ENCODE measurements around the gene VPS13D.

The VPS13D gene

GRCh38 chr1:12542616-12543592, 313.1 kb downstream of the VPS13D start:
- no peak for DNase-seq

DNA sequence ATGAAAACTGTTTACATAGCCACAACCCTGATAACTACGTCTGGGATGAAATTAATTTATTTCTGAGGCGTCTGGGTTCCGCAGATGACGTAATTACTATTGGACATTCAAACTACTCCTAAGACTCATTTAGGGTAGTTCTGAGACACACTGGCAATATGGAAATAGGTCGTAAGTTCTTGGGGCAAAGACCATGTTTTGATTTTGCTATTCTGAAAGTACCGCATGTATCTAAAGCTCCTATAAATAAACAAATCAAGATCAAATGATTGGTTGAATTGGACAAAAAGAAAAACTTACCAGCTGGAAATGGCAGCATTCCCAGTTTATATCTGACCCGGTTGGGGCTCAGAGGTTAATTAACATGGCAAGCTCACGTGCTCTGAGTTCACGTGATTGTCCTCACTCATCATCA, 313.9 kb downstream of the VPS13D start:
- DNase-seq: no peak

DNA sequence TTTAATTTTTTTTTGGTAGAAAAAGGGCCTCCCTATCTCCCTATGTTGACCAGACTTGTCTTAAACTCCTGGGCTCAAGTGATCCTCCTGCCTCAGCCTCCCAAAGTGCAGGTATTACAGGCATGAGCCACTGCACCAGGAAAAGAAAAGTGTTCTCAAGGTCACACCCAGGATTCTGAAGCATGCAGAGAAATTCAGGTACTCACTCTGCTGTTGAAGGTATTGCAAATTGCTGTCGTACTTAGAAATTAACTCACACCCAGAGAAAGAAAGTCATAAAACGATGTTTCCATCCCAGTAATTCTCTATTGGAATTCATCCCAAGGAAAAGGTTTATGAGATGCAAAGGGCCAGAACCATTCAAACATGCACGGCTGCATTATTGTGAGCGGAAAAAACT, 314.5 kb downstream of the VPS13D start:
- DNase-seq: no peak

GRCh38 chr1:12544992-12545391, 315.2 kb downstream of the VPS13D start:
- no peak for DNase-seq

DNA sequence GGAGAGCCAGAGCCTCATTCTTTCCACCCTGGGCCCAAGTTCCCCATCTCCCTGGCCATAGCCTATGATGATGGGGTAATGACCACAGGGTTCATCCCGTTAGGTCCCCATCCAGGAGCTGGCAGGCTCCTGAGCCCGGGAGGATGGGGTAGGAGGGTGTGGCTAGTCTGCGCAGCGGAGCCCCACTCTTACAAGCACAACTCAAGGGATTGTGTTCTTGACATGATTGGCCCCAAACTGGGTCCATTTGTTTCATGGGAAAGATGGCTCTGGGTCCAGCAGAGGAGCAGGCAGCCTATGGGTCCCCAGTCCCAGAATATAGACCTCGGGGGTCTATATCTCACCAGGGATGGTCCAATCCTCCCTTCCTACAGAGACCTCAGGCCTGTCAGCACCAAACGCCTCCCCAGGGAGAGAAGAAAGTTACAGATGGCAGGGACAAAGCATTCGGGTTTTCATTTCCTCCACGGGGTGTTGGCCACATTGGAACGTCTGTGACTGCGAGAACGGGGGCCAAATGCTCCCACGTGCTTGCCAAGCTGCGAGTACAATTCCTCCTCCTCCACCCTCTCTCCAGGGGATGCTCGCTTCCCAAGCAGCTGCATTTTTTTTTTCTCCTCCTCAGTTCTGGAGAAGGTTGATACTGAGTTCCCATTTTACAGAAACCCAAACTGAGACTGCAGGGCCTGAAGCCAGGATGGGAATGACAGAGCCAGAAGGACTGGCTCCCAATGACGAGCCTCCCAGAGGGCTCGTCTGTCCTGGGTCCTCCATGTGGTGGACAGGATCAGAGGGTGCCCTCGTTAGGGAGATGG, 317.1 kb downstream of the VPS13D start:
- no peak for DNase-seq

DNA sequence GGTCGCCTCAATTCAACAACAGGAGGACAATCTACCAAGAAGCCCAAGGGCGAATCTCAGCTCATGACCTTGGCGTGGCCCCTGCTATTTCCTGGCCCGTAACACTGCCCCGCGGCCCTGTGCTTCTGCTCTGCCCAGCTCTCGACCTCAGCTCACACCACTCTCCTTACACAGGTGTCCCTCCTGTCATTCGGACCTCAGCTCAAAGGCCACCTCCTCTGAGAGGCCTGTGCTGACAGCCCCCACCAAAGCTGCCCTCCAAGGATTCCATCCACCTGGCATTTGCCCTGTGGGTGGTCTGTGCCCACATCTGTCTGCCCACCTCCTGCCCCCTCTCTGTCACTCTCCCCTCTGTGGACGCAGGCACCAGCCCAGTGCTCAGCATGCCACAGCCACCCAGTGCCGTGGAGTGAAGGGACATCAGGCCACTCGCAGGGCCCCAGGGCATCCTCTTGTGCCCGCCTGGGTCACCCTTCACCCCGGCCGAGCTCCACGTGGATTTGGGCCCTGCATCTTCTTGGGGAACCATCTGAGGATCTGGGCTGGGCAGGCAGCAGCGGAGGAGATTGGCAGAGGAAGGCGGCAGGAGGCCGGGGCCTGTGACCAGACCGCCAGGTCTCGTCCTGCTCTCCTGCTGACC, 317.9 kb downstream of the VPS13D start:
- DNase-seq: no peak

DNA sequence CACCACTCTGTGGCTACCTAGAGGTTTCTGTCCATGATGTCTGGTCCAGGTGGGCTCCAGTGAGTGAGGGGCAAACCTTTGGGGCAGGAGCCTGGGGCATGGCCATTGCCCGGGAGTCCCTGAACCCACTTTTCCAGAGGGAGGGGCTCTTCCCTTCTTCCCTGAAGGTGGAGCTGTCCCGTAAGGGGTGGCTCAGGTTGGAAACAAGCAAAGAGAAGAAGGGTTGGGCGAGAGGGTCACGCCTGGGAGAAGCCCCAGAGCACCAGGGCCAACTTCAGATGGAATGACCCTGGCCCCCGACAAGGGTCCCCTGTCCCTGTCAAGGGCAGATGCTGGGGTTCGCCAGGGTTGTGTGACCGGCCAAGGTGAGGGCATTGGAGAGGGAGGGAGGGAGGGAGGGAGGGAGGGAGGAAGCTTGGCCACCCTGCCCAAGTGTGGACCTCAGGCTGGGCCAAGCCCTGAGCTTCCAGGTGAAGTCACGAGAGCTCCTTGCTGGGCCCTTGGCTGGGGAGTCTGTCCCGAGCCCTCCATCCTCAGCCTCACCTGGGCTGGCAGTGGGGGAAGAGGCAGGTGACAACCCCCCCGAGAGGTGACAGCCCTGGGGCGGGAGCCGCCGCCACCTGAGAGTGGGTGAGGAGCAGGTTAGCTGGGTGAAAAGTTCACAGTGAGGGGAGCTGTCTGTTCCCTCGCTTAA, 318.6 kb downstream of the VPS13D start:
- no peak for DNase-seq

DNA sequence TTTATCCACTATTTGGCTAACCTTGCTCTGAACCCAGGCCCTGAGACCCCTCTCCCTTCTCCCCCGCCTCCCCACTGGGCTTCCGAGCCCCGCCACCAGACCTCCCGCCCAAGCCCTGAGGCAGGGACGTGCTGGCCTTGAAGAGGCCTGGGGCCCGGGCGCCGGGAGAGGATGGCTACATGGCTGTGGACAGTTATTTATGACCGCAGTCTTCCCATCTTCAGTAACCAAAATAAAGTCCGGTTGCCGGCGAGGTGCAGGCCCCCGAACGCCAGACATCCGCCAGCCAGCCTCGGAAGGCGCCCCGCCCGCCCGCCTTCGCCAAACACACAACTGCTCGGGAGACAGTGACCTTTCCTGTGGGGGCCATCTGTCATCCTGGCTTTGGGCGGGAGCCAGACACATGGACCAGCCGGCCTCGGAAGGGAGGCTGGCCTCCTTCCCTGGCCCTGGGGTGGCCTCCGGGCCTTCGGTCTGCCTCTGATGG, 319.2 kb downstream of the VPS13D start:
- no peak for DNase-seq

DNA sequence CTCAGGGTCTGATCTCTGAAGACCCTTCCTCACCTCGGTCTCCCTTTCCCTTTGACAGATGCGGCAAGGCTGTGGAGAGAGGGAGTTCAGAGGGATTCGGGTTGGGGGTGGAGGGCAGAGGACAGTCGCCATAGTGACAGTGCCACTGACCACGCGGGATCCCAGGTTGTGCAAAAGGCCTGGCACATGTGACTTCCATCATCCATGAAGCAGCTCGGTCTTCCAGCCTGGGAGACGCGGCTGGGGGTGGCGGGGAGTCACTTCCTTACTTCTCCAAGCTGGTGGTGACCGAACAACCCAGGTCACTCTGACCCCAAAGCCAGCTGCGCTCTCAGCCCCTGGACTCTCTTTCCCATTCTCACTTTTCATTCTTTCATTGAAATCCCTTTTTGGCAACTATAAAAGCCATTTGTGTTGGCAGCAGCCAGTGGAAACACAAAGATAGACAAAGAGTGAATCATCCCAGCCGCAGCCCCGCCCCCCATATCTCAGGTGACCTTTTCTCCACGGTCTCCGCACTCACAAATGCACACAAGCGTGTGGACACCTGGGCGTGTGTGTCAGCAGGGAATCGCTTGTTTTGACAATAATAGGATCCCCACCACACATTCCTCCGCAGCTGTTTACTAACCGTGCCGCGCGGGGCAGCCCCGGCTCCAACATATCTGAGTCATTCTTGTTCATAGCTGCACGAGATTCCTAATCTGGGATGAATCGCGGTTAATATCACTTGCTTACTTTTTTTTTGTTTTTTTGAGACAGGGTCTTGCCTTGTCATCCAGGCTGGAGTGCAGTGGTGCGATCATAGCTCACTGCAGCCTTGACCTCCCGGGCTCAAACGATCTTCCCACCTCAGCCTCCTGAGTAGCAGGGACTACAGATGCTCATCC, 319.9 kb downstream of the VPS13D start:
- no peak for DNase-seq

DNA sequence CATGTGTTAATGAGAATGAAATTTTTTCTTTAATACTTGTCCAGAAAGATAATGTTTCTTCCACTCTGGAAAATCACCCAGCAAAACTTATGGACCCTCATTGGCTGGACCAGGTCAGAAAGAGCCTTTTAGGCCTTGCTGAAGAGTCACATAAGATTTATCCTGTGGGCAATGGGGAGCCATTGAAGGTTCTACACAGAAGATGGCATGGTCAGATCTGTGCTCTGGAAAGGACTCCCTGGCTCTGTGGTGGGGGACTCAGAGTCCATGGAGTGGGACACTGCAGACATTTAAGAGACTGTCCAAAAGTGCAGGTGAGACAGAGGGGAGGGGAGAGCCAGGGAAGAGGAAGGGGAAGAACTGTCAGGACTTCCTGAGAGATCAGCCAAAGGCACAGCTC, 321.8 kb downstream of the VPS13D start:
- no peak for DNase-seq

DNA sequence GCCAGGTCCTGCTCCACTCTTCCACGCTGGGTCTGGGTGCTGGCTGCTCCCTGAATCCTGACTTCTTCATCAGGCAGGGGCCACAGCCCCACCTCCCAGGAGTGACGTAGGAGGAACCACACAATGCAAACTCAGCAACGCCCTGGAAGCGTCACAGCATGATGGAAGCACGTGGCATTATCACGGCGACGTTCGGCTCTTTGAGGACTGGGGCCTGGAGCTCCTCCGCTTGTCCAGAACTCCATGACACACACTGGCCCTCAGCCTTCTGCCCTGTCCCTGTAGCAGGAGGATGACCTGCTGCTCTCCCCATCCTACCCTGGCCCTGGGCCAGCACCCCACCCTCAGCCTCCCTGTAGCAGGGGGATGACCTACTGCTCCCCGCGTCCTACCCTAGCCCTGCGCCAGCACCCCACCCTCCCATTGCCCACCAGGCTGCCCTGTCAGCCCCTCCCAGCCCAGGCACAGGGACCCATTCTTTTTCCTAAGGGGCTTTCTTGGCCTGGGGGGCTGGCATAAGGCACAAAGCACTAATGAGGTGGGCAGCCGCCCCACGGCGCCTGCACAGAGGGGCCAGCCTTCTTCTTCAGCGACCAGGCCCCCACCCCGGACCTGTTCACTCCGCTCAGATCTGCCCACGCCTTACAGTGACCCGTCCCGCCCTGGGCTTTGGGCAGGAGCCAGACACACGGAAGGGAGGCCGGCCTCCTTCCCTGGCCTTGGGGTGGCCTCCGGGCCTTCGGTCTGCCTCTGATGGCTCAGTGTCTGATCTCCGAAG, 322.5 kb downstream of the VPS13D start:
- DNase-seq: no peak

GRCh38 chr1:12552951-12553921, 323.4 kb downstream of the VPS13D start:
- no peak for DNase-seq

GRCh38 chr1:12553963-12554362, 324.1 kb downstream of the VPS13D start:
- no peak for DNase-seq

GRCh38 chr1:12554521-12555305, 324.9 kb downstream of the VPS13D start:
- DNase-seq: no peak

DNA sequence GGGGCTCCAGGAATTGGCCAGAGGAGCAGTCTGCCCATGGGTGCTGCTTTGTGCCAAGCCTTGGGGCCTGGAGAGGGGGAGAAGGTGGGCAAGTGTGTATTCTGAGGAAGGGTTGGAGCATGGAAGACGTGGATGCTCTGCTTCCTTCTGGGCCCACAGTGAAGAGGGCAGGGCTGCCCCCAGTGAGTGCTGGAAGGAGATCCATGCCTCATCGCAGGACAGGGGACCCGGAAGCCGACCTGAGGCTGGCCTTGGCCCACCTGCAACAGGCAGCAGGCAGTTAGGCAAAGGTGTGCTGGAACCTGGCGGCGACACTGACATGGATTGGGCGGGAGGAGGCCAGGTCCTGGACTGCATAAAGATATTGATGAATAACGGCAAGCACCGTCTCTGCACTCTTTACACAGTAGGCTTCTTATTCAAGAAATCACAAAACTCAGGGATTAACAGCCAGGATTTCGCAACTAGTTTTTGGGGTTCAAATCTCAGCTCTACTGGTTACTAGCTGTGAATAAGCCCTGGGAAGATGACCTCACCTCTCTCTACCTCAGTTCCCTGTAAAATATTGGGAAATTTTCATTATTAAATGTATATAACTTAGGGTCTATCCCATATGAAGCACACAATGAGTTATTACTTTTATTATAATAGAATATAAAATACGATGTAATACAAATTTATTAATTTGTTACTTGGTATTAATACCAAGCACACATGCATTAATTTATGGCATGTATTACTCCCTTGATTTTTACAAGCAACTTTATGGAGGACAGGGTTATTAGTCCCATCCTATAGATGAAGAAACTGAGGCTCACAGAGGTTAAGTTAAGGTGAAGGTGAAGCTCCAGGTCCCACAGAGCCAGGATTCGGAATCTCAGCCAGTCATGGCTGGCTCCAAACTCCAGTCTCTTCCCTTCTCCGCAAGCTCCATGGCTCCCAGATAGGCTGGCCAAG, 325.9 kb downstream of the VPS13D start:
- DNase-seq: no peak

DNA sequence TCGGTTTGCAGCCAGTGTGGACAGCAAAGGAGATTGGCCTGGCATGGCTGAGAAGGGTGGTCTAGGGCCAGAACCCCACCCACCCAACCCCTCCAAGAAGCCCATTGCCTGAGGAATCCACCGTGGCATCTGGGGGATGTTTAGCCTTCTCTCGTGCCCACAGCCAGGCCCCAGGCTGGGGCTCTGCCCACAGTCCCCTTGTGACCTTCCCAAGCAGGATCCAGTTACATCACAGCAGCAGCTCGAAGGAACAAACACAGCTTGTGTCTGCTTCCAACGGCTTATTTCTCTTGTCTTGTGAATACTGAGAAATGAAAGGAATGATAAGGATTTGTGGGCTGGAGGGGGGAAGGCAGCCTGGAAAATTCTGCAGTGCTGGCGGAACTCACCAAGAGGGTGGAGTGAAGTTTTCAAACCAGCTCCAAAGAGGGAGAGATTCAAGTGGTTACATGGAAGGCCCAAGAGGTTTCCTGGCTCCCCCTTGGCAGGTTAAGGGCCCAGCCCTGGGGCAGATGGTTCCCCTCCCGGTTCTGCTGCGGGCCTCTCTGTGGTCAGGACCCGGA, 326.6 kb downstream of the VPS13D start:
- no peak for DNase-seq
